H1 (cell line): Measurements from ENCODE around the gene AGAP1. TPM values are rescaled to one million over a fixed set of nuclear protein-coding genes. Genes with fewer than 3 reads are reported as not detected.

Experiments used
- CTCF ChIA-PET: fragments of 300-600 bp; sonication (Branson Sonifier 250); formaldehyde crosslinking; loops from one replicate; lab custom pipeline; 2021; ENCODE audit not compliant: partially characterized antibody; lab: Charles Lee
- POLR2A ChIA-PET: fragments of 300-600 bp; sonication (Branson Sonifier 250); formaldehyde crosslinking; loops from one replicate; lab custom pipeline; 2021; ENCODE audit warnings: inconsistent platforms; ENCODE audit not compliant: partially characterized antibody; lab: Charles Lee
- DNase-seq, 2 experiments: peaks; one replicate each; pipeline versions ENCODE4 v3.0.0 to v3.0.0-alpha.2; 2010 to 2022; ENCODE audit warnings: low spot score in 2 of 2, low read depth in 1 of 2, mixed read lengths in 1 of 2
- FAIRE-seq: peaks from 2 replicates; lab custom pipeline; 2011; peaks lifted over from hg19 to GRCh38; lab: Jason Lieb, UNC
- H2AFZ ChIP-seq: 2 replicates; pipeline ENCODE4 v1.8.1; 2012; ENCODE audit warnings: low read length, inconsistent platforms
- H2AK5ac ChIP-seq: 2 replicates; pipeline ENCODE4 v1.6.1; 2013; ENCODE audit warnings: low read depth, low read length
- H2BK120ac ChIP-seq: replicated peaks from 2 replicates; pipeline ENCODE3; 2013; ENCODE audit warnings: low read depth, low read length, inconsistent platforms
- H2BK12ac ChIP-seq: 2 replicates; pipeline ENCODE4 v1.6.1; 2013; ENCODE audit warnings: low read depth, low read length
- H2BK15ac ChIP-seq: 2 replicates; pipeline ENCODE4 v1.6.1; 2013; ENCODE audit warnings: low read length
- H2BK20ac ChIP-seq: 2 replicates; pipeline ENCODE4 v1.6.1; 2013; ENCODE audit warnings: low read length
- H2BK5ac ChIP-seq: 2 replicates; pipeline ENCODE4 v1.6.1; 2013; ENCODE audit warnings: low read depth, low read length
- H3K14ac ChIP-seq: 2 replicates; pipeline ENCODE4 v1.6.1; 2013; ENCODE audit warnings: inconsistent platforms; ENCODE audit not compliant: insufficient read length
- H3K18ac ChIP-seq: 2 replicates; pipeline ENCODE4 v1.6.1; 2013; ENCODE audit warnings: low read length; ENCODE audit errors: extremely low read depth
- H3K23ac ChIP-seq: 2 replicates; pipeline ENCODE4 v1.6.1; 2013; ENCODE audit warnings: inconsistent platforms; ENCODE audit not compliant: insufficient read length
- H3K23me2 ChIP-seq: 2 replicates; pipeline ENCODE4 v1.6.1; 2013; ENCODE audit warnings: low read depth, low read length
- H3K27ac ChIP-seq: 2 replicates; pipeline ENCODE4 v1.6.1; 2011; ENCODE audit warnings: low read depth, low read length, inconsistent platforms
- H3K27me3 ChIP-seq, 4 experiments: replicated peaks in 1 of 4; 1 replicate in 1 of 4; 2 replicates in 3 of 4; pipeline versions ENCODE4 v1.6.1 to v1.8.1; 2011 to 2013; ENCODE audit warnings: low read length in 3 of 4, mild to moderate bottlenecking in 3 of 4, inconsistent platforms in 2 of 4, mixed read lengths in 2 of 4, moderate library complexity in 1 of 4; ENCODE audit not compliant: control insufficient read depth in 3 of 4, insufficient read depth in 3 of 4; ENCODE audit errors: extremely low read depth in 1 of 4
- H3K36me3 ChIP-seq, 4 experiments: 2 replicates each; pipeline versions ENCODE4 v1.6.1 to v1.8.1; 2011 to 2013; ENCODE audit warnings: mild to moderate bottlenecking in 4 of 4, low read length in 3 of 4, moderate library complexity in 2 of 4, control low read depth in 1 of 4, inconsistent platforms in 1 of 4; ENCODE audit not compliant: insufficient read depth in 4 of 4, control insufficient read depth in 2 of 4
- H3K4ac ChIP-seq: replicated peaks from 2 replicates; pipeline ENCODE3; 2013; ENCODE audit warnings: low read length, low read depth, mixed read lengths, inconsistent platforms; ENCODE audit not compliant: insufficient read length
- H3K4me1 ChIP-seq, 4 experiments: replicated peaks in 1 of 4; 1 replicate in 1 of 4; 2 replicates in 3 of 4; pipeline versions ENCODE4 v1.6.1 to v1.8.1; 2011 to 2013; ENCODE audit warnings: low read length in 3 of 4, inconsistent platforms in 2 of 4, mixed read lengths in 1 of 4; ENCODE audit not compliant: insufficient read depth in 4 of 4, control insufficient read depth in 3 of 4
- H3K4me2 ChIP-seq, 2 experiments: 2 replicates each; pipeline versions ENCODE4 v1.6.1 to v1.8.1; 2011 to 2013; ENCODE audit warnings: low read depth in 2 of 2, low read length in 2 of 2, control low read depth in 1 of 2, inconsistent platforms in 1 of 2, mild to moderate bottlenecking in 1 of 2; ENCODE audit not compliant: insufficient read depth in 1 of 2
- H3K4me3 ChIP-seq, 4 experiments: fragments of 200-600, 300-600 bp in 1 of 4; sonication (generic), shearing (Covaris generic), sonication (Bioruptor Twin) in 1 of 4; 2 replicates each; pipeline versions ENCODE4 v1.5.1 to v1.8.1; 2011 to 2016; ENCODE audit warnings: low read length in 4 of 4, low read depth in 3 of 4, control low read depth in 2 of 4, inconsistent platforms in 2 of 4, mild to moderate bottlenecking in 2 of 4, mixed read lengths in 1 of 4, moderate library complexity in 1 of 4; ENCODE audit not compliant: insufficient read depth in 2 of 4; ENCODE audit errors: extremely low read depth in 1 of 4
- H3K56ac ChIP-seq: replicated peaks from 2 replicates; pipeline ENCODE3; 2013; ENCODE audit warnings: low read depth, mild to moderate bottlenecking, mixed read lengths, low read length, inconsistent platforms; ENCODE audit not compliant: insufficient read length
- H3K79me1 ChIP-seq: 2 replicates; pipeline ENCODE4 v1.6.1; 2013; ENCODE audit warnings: low read depth, low read length, control low read depth
- H3K79me2 ChIP-seq, 2 experiments: 2 replicates each; pipeline versions ENCODE4 v1.6.1 to v1.8.1; 2012 to 2013; ENCODE audit warnings: low read length in 2 of 2, mild to moderate bottlenecking in 2 of 2, inconsistent platforms in 1 of 2; ENCODE audit not compliant: insufficient read depth in 2 of 2, control insufficient read depth in 1 of 2
- H3K9ac ChIP-seq, 4 experiments: replicated peaks in 1 of 4; 1 replicate in 1 of 4; 2 replicates in 3 of 4; pipeline versions ENCODE4 v1.6.1 to v1.8.1; 2011 to 2013; ENCODE audit warnings: low read depth in 3 of 4, low read length in 3 of 4, control low read depth in 2 of 4, mild to moderate bottlenecking in 2 of 4, moderate library complexity in 2 of 4, inconsistent platforms in 1 of 4; ENCODE audit errors: extremely low read depth in 1 of 4
- H3K9me3 ChIP-seq, 2 experiments: 2 replicates each; pipeline versions ENCODE4 v1.6.1 to v1.8.1; 2012 to 2013; ENCODE audit warnings: mild to moderate bottlenecking in 2 of 2, moderate library complexity in 2 of 2, control low read depth in 1 of 2, inconsistent platforms in 1 of 2, low read depth in 1 of 2, low read length in 1 of 2, mixed read lengths in 1 of 2; ENCODE audit not compliant: insufficient read depth in 2 of 2
- H4K20me1 ChIP-seq, 2 experiments: replicated peaks in 1 of 2; 2 replicates each; pipeline versions ENCODE3 to v1.8.1; 2011 to 2013; ENCODE audit warnings: inconsistent platforms in 2 of 2, low read length in 2 of 2, mild to moderate bottlenecking in 1 of 2; ENCODE audit not compliant: insufficient read depth in 2 of 2, control insufficient read depth in 1 of 2
- H4K5ac ChIP-seq: 2 replicates; pipeline ENCODE4 v1.6.1; 2013; ENCODE audit warnings: low read length, low read depth, mixed read lengths, inconsistent platforms; ENCODE audit not compliant: insufficient read length
- H4K8ac ChIP-seq: 2 replicates; pipeline ENCODE4 v1.8.0; 2013; ENCODE audit warnings: mild to moderate bottlenecking, moderate library complexity, low read length, inconsistent platforms; ENCODE audit not compliant: insufficient read depth; ENCODE audit errors: extremely low read depth
- H4K91ac ChIP-seq: replicated peaks from 2 replicates; pipeline ENCODE3; 2013; ENCODE audit warnings: low read length, mixed read lengths, inconsistent platforms; ENCODE audit not compliant: insufficient read length
- CBX5 ChIP-seq: fragments of 300-800, 300-1000 bp; sonication (generic); IDR thresholded peaks from 2 replicates; pipeline ENCODE4 v1.7.1; 2016; ENCODE audit warnings: antibody characterized with exemption, low read length, low read depth
- CHD2 ChIP-seq: IDR thresholded peaks from 2 replicates; pipeline ENCODE4 v1.6.1; 2012; ENCODE audit warnings: low read length, improper control_type of control experiment
- CTBP2 ChIP-seq: IDR thresholded peaks from 2 replicates; pipeline ENCODE4 v1.7.0; 2011; ENCODE audit warnings: borderline replicate concordance, mild to moderate bottlenecking, moderate library complexity, mixed read lengths, low read length; ENCODE audit not compliant: insufficient read depth, insufficient read length
- EGR1 ChIP-seq: IDR thresholded peaks from 2 replicates; pipeline ENCODE4 v1.6.1; 2011; ENCODE audit warnings: low read depth, low read length, borderline replicate concordance
- EP300 ChIP-seq, 2 experiments: IDR thresholded peaks; 1 replicate in 1 of 2; 2 replicates in 1 of 2; pipeline ENCODE4 v1.6.1; 2011 to 2012; ENCODE audit warnings: low read depth in 2 of 2, low read length in 2 of 2, mild to moderate bottlenecking in 2 of 2, borderline replicate concordance in 1 of 2, inconsistent platforms in 1 of 2, moderate library complexity in 1 of 2
- JUND ChIP-seq: IDR thresholded peaks from 2 replicates; pipeline ENCODE4 v1.6.1; 2011; ENCODE audit warnings: mild to moderate bottlenecking, improper control_type of control experiment, low read length
- SIN3A ChIP-seq, 2 experiments: IDR thresholded peaks in 1 of 2; conservative IDR thresholded peaks in 1 of 2; 2 replicates each; pipeline ENCODE4 v1.6.1; 2011 to 2012; ENCODE audit warnings: low read length in 2 of 2, improper control_type of control experiment in 1 of 2, low read depth in 1 of 2, mild to moderate bottlenecking in 1 of 2
- SIRT6 ChIP-seq: IDR thresholded peaks from one replicate; pipeline ENCODE4 v1.7.1; 2012; ENCODE audit warnings: low read length, inconsistent platforms
- TAF1 ChIP-seq: IDR thresholded peaks from 2 replicates; pipeline ENCODE4 v1.6.1; 2011; ENCODE audit warnings: mild to moderate bottlenecking, low read depth, low read length
- TAF7 ChIP-seq: optimal IDR thresholded peaks from 2 replicates; pipeline ENCODE3; 2011; ENCODE audit warnings: low read depth, mild to moderate bottlenecking, inconsistent platforms, low read length, moderate library complexity, borderline replicate concordance
- WGBS, 2 experiments: shearing (Covaris generic) in 1 of 2; methylation state at CpG; one replicate each; pipeline versions ENCODE4 v1.1.6 to v1.1.7; 2013 to 2015; ENCODE audit warnings: low lambda C conversion rate in 2 of 2, mixed read lengths in 2 of 2, inconsistent platforms in 1 of 2, low coverage in 1 of 2, missing lambda C conversion rate in 1 of 2; ENCODE audit not compliant: insufficient replicate concordance in 2 of 2, insufficient coverage in 1 of 2, insufficient read length in 1 of 2; ENCODE audit errors: extremely low coverage in 1 of 2, missing lambda C conversion rate in 1 of 2; 5-methylcytosine and 5-hydroxymethylcytosine counted together
- polyA plus RNA-seq, 7 experiments: library from polyadenylated mRNA; depleted of rRNA in 3 of 7; stranded (reverse) in 5 of 7; unstranded in 2 of 7; fragments of >200 nt in 5 of 7; fragments of 200-250 nt in 2 of 7; gene quantifications; 1 replicate in 5 of 7; 2 replicates in 1 of 7; 4 replicates in 1 of 7; pipeline versions ENCODE4 v1.2.1 to v1.2.3, GENCODE V29; 2011 to 2013; ENCODE audit warnings: missing spikeins in 2 of 7, mixed read lengths in 2 of 7
- total RNA-seq: library from RNA; stranded (reverse); fragmentation: NEBNext Ultra II Directional; extraction: Animal tissue kit (Norgen Biotek cat#: 25700); gene quantifications from 2 replicates; pipeline ENCODE4 v1.2.1, GENCODE V29; 2021

The AGAP1 gene
- total and polyA plus RNA-seq, 2 of the 8 experiments (the other 6 are each of a cell fraction or from before 2014, with no cell fraction given) = 18.1 to 39.4 TPM

DNA sequence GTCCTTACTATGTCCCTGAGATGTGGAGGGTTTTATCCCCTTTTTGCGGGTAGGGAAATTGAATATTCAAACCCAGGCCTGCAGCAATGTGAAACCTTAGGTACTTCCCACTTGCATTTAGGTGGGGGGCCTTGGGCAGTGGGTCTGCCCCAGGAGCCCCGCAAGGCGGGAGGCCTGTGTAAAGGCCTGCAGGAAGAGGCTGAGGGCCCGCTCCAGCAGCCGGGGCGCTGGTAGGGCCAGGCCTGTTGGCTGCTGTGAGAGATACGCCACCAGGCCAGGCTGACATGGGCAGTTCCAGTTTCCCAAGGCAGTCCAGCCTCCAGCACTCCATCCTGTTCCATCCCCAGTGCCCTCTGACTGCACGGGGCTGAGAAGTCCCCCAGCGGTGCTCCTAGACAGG lies 610.1 kb downstream of the AGAP1 start:
- Histone ChIP-seq H3K23me2 (no peaks in the 10 kb centered on the region), H4K8ac (peak overlapping the region; percentile 57), H2BK120ac (no peak overlapping the region), H3K9me3 (no peaks in the 10 kb centered on the region), H3K27ac (no peak overlapping the region), H2BK12ac (no peak overlapping the region), H3K56ac (no peak overlapping the region), H3K4me2 (no peak overlapping the region), H2BK15ac (no peak overlapping the region), H3K4me3 (no peak overlapping the region), H3K79me1 (no peaks in the 10 kb centered on the region), H3K4me1 (peaks cover 0 to 20% (median 11%) of the 10 kb centered on the region in 4 experiments; a peak in 6 of 7 replicates), H3K18ac (no peak overlapping the region; the same call in 1 of the 2 replicates), H3K14ac (no peak overlapping the region), H2BK5ac (no peak overlapping the region), H4K20me1 (peaks cover 2 to 3% of the 10 kb centered on the region in 2 experiments), H3K23ac (no peak overlapping the region), H2AK5ac (0 out of 2 replicates have a peak overlapping the region, but pooled peaks have one; percentile 24), H3K4ac (no peak overlapping the region), H4K91ac (no peak overlapping the region), H2AFZ (no peak overlapping the region), H3K27me3 (no peaks in the 10 kb centered on the region), H3K9ac (no peak overlapping the region), H2BK20ac (no peak overlapping the region), H4K5ac (no peak overlapping the region), H3K79me2 (no peaks in the 10 kb centered on the region), H3K36me3 (no peaks in the 10 kb centered on the region)
- WGBS, 2 experiments = 95% methylated on average over 9 of the region's 9 CpGs; no CpG with 5 or more reads in 1 of the 2 experiments
- ChIA-PET CTCF (interaction anchor here (1.3 kb wide), 1 partner anchor 43 kb away, joined by 3 read pairs; no protein-coding TSS in a partner anchor), POLR2A (no interaction called here)
- no peak for TF ChIP-seq SIN3A (conservative IDR thresholded peaks at IDR 0.05 in 1 of 2, IDR thresholded peaks at IDR 0.05 in 1 of 2; ENCODE audit: low read depth in 1 of 2, low read length in 2 of 2)
- TF ChIP-seq TAF7 = no peak
- no peak for TF ChIP-seq TAF1
- TF ChIP-seq CBX5 = no peak
- no peak for TF ChIP-seq CHD2
- no peak for TF ChIP-seq EP300 (IDR thresholded peaks at IDR 0.05; ENCODE audit: borderline replicate concordance in 1 of 2, low read depth in 2 of 2, low read length in 2 of 2)
- TF ChIP-seq CTBP2 = no peak
- no peak for TF ChIP-seq EGR1
- no peak for TF ChIP-seq JUND
- no peak for TF ChIP-seq SIRT6
- DNase-seq (no peak), FAIRE-seq (no peak)
